ENCODE measurements around the gene DRGX. TPM values are rescaled to one million over a fixed set of nuclear protein-coding genes. Genes with fewer than 3 reads are reported as not detected.
A peak's percentile ranks its signal among the peaks of the same experiment; 100 is the strongest.

Gene DRGX
- total RNA-seq, 1 donor from 2014 or later: 0.19 TPM

- Mint-ChIP-seq H3K36me3 (ENCODE audit: low read depth) (no peaks in the 10 kb centered on the region), H3K27me3 (ENCODE audit: low read depth) (no peaks in the 10 kb centered on the region), H3K27ac (ENCODE audit: unreplicated experiment) (no peak overlapping the region), H3K4me1 (no peaks in the 10 kb centered on the region), H3K9me3 (peaks cover 4% of the 10 kb centered on the region), H3K4me3 (no peak overlapping the region)
- TF ChIP-seq CTCF (conservative IDR thresholded peaks at IDR 0.05): no peak
- DNase-seq (ENCODE audit: low read depth, low spot score): no peak
These were observed 43.6 kb downstream of the DRGX start for GRCh38 chr10:49352323-49352722.

GRCh38 chr10:49351669-49352068 is 44.2 kb downstream of the DRGX start:
- no peak overlapping the region for H3K4me3 Mint-ChIP-seq
- H3K36me3 Mint-ChIP-seq (ENCODE audit: low read depth): no peaks in the 10 kb centered on the region

GRCh38 chr10:49350846-49351532 is 44.9 kb downstream of the DRGX start:
- Mint-ChIP-seq H3K4me3 (no peak overlapping the region), H3K4me1 (no peaks in the 10 kb centered on the region), H3K27me3 (ENCODE audit: low read depth) (no peaks in the 10 kb centered on the region), H3K9me3 (peaks cover 4% of the 10 kb centered on the region), H3K36me3 (ENCODE audit: low read depth) (no peaks in the 10 kb centered on the region), H3K27ac (ENCODE audit: unreplicated experiment) (no peak overlapping the region)
- TF ChIP-seq CTCF (conservative IDR thresholded peaks at IDR 0.05): no peak
- DNase-seq (ENCODE audit: low read depth, low spot score): no peak

More at GRCh38 chr10:49351669-49352068, 44.2 kb downstream of the DRGX start:
- no peak for DNase-seq (ENCODE audit: low read depth, low spot score)
- no peaks in the 10 kb centered on the region for H3K27me3 Mint-ChIP-seq (ENCODE audit: low read depth)
- H3K9me3 Mint-ChIP-seq: peaks cover 4% of the 10 kb centered on the region
- H3K4me1 Mint-ChIP-seq: no peaks in the 10 kb centered on the region
- H3K27ac Mint-ChIP-seq (ENCODE audit: unreplicated experiment): no peak overlapping the region
- TF ChIP-seq CTCF (conservative IDR thresholded peaks at IDR 0.05): no peak

GRCh38 chr10:49350138-49350537 is 45.8 kb downstream of the DRGX start:
- Mint-ChIP-seq H3K27ac (ENCODE audit: unreplicated experiment) (peak overlapping the region; percentile 69), H3K4me3 (no peak overlapping the region), H3K9me3 (peaks cover 4% of the 10 kb centered on the region), H3K36me3 (ENCODE audit: low read depth) (no peaks in the 10 kb centered on the region), H3K27me3 (ENCODE audit: low read depth) (peaks cover 7% of the 10 kb centered on the region), H3K4me1 (no peaks in the 10 kb centered on the region)
- no peak for DNase-seq (ENCODE audit: low read depth, low spot score)
- no peak for TF ChIP-seq CTCF (conservative IDR thresholded peaks at IDR 0.05)

- no peak for TF ChIP-seq CTCF (conservative IDR thresholded peaks at IDR 0.05)
- DNase-seq (ENCODE audit: low read depth, low spot score): no peak
- peaks cover 4% of the 10 kb centered on the region for H3K9me3 Mint-ChIP-seq
- H3K4me1 Mint-ChIP-seq: no peaks in the 10 kb centered on the region
- no peaks in the 10 kb centered on the region for H3K36me3 Mint-ChIP-seq (ENCODE audit: low read depth)
- no peak overlapping the region for H3K4me3 Mint-ChIP-seq
- peaks cover 7% of the 10 kb centered on the region for H3K27me3 Mint-ChIP-seq (ENCODE audit: low read depth)
- H3K27ac Mint-ChIP-seq (ENCODE audit: unreplicated experiment): no peak overlapping the region
These were observed 46.5 kb downstream of the DRGX start for GRCh38 chr10:49349390-49349789.

Data from neural crest cell (in vitro differentiated cells).